Measurements from ENCODE around the gene LRP1B. TPM values are rescaled to one million over a fixed set of nuclear protein-coding genes. Genes with fewer than 3 reads are reported as not detected.

LRP1B gene
- total RNA-seq, 4 donors from 2014 or later = 37.1 to 82.7 (median 50.9) TPM

DNA sequence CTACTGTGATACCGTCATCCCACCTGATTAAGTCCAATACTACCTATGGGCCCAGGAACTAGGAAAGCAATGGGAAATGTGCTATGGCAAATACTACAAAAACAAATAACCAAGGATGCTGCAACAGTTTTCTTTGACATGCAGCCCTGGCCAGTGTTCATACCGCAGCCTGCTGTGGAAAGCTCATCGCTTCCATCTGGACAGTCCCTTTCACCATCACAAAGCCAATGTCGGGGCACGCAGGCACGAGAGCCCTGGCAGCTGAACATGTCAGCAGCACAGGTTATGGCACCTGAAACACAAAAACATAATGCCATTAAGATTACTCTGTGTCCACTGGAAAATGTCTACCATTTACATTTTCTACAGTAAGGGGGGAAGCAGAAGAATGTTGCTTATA is 1621.1 kb downstream of the LRP1B start:
- no peak for TF ChIP-seq POLR2A (IDR thresholded peaks at IDR 0.05)
- TF ChIP-seq, protein P1, sequence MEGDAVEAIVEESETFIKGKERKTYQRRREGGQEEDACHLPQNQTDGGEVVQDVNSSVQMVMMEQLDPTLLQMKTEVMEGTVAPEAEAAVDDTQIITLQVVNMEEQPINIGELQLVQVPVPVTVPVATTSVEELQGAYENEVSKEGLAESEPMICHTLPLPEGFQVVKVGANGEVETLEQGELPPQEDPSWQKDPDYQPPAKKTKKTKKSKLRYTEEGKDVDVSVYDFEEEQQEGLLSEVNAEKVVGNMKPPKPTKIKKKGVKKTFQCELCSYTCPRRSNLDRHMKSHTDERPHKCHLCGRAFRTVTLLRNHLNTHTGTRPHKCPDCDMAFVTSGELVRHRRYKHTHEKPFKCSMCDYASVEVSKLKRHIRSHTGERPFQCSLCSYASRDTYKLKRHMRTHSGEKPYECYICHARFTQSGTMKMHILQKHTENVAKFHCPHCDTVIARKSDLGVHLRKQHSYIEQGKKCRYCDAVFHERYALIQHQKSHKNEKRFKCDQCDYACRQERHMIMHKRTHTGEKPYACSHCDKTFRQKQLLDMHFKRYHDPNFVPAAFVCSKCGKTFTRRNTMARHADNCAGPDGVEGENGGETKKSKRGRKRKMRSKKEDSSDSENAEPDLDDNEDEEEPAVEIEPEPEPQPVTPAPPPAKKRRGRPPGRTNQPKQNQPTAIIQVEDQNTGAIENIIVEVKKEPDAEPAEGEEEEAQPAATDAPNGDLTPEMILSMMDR (IDR thresholded peaks at IDR 0.05) = no peak
- Histone ChIP-seq H3K36me3 (no peaks in the 10 kb centered on the region), H3K27ac (no peak overlapping the region), H3K9me3 (no peaks in the 10 kb centered on the region), H3K27me3 (no peaks in the 10 kb centered on the region), H3K4me3 (replicated peaks in 1 of 3) (no peak overlapping the region), H3K4me1 (no peaks in the 10 kb centered on the region)
- DNase-seq = no peak
- intact Hi-C loops (cut with DNase I) = no loop called here
- WGBS, 2 donors = 94 to 95% methylated on average over 6 of the region's 6 CpGs

GRCh38 chr2:140508756-140509155 is 1622.1 kb downstream of the LRP1B start:
- H3K36me3 ChIP-seq = no peaks in the 10 kb centered on the region
- intact Hi-C loops (cut with DNase I) = no loop called here
- no peaks in the 10 kb centered on the region for H3K9me3 ChIP-seq
- TF ChIP-seq, protein P1 (IDR thresholded peaks at IDR 0.05) = no peak
- no peak for TF ChIP-seq POLR2A (IDR thresholded peaks at IDR 0.05)
- no peaks in the 10 kb centered on the region for H3K4me1 ChIP-seq
- DNase-seq = no peak
- no peaks in the 10 kb centered on the region for H3K27me3 ChIP-seq
- no peak overlapping the region for H3K27ac ChIP-seq
- WGBS, 2 donors = 67 to 79% methylated on average over 4 of the region's 4 CpGs
- no peak overlapping the region for H3K4me3 ChIP-seq (replicated peaks in 1 of 3)

- Histone ChIP-seq H3K36me3 (no peaks in the 10 kb centered on the region), H3K27ac (no peak overlapping the region), H3K9me3 (no peaks in the 10 kb centered on the region), H3K4me1 (no peaks in the 10 kb centered on the region), H3K27me3 (no peaks in the 10 kb centered on the region), H3K4me3 (replicated peaks in 1 of 3) (no peak overlapping the region)
- WGBS, 2 donors = 92 to 97% methylated on average over 2 of the region's 2 CpGs
- intact Hi-C loops (cut with DNase I) = no loop called here
- no peak for DNase-seq
- TF ChIP-seq, protein P1 (IDR thresholded peaks at IDR 0.05) = no peak
- TF ChIP-seq POLR2A (IDR thresholded peaks at IDR 0.05) = no peak
Observed at GRCh38 chr2:140506606-140507005, 1624.2 kb downstream of the LRP1B start.

DNA sequence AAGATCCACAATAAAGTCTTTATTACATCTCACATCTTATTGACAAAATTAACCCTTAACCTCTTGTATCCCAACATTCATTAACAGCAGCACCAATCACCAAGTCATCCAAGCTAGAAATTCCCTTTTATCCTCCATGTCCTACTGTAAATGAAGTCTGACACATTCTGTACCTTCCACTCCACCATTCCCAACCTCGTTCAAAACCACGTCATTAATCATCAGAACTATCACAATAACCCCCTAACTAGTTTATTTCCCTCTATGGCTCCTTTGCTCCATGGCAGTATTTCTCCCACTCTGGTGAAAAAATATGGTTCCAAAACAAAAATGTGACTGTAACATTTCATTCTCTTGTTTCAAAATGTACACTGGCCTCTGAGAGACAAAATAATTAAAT is 1626.2 kb downstream of the LRP1B start:
- Histone ChIP-seq H3K36me3 (no peaks in the 10 kb centered on the region), H3K27me3 (no peaks in the 10 kb centered on the region), H3K4me1 (no peaks in the 10 kb centered on the region), H3K4me3 (replicated peaks in 1 of 3) (no peak overlapping the region), H3K27ac (no peak overlapping the region), H3K9me3 (no peaks in the 10 kb centered on the region)
- TF ChIP-seq POLR2A (IDR thresholded peaks at IDR 0.05) = no peak
- TF ChIP-seq, protein P1 (IDR thresholded peaks at IDR 0.05) = no peak
- 80 to 85% methylated on average over 2 of the region's 2 CpGs for WGBS, 2 donors
- no peak for DNase-seq
- intact Hi-C loops (cut with DNase I) = no loop called here

GRCh38 chr2:140502951-140503630 is 1627.7 kb downstream of the LRP1B start:
- Histone ChIP-seq H3K36me3 (no peaks in the 10 kb centered on the region), H3K4me3 (replicated peaks in 1 of 3) (no peak overlapping the region), H3K27me3 (no peaks in the 10 kb centered on the region), H3K27ac (no peak overlapping the region), H3K9me3 (no peaks in the 10 kb centered on the region), H3K4me1 (no peaks in the 10 kb centered on the region)
- TF ChIP-seq, protein P1 (IDR thresholded peaks at IDR 0.05) = no peak
- 87 to 94% methylated on average over 6 of the region's 6 CpGs for WGBS, 2 donors
- no peak for DNase-seq
- intact Hi-C loops (cut with DNase I) = no loop called here

Measured in thyroid gland (tissue), 4 donors.